ENCODE measurements around the gene SH3BP5. TPM values are rescaled to one million over a fixed set of nuclear protein-coding genes. Genes with fewer than 3 reads are reported as not detected.

Gene SH3BP5
- total RNA-seq, 2 donors from 2014 or later: 47.2 to 82.4 TPM

- DNase-seq (ENCODE audit: low spot score) (no peak), ATAC-seq (ENCODE audit: insufficient number of reproducible peaks, low FRiP score, low read depth) (no peak)
- Histone ChIP-seq H3K27ac (no peak overlapping the region), H3K9me3 (no peaks in the 10 kb centered on the region), H3K36me3 (peaks cover 19% of the 10 kb centered on the region), H3K27me3 (replicated peaks; ENCODE audit: insufficient read depth) (no peaks in the 10 kb centered on the region), H3K4me3 (no peak overlapping the region), H3K4me1 (ENCODE audit: control insufficient read depth in 1 of 2, low read depth in 2 of 2) (peaks cover 4 to 13% of the 10 kb centered on the region in 2 donors)
- no peak for TF ChIP-seq CTCF (IDR thresholded peaks at IDR 0.05)
These were observed 71.1 kb downstream of the SH3BP5 start for GRCh38 chr3:15261274-15261673.

GRCh38 chr3:15260531-15260930, 71.9 kb downstream of the SH3BP5 start:
- Histone ChIP-seq H3K36me3 (peaks cover 25% of the 10 kb centered on the region), H3K27ac (peak overlapping the region in 1 of 2 donors; percentile 19)
- ATAC-seq (ENCODE audit: insufficient number of reproducible peaks, low FRiP score, low read depth): no peak

GRCh38 chr3:15258720-15259119, 73.7 kb downstream of the SH3BP5 start:
- H3K4me3 ChIP-seq: no peak overlapping the region
- H3K36me3 ChIP-seq: peaks cover 29% of the 10 kb centered on the region
- H3K9me3 ChIP-seq: no peaks in the 10 kb centered on the region
- H3K4me1 ChIP-seq (ENCODE audit: control insufficient read depth in 1 of 2, low read depth in 2 of 2): no peaks in the 10 kb centered on the region
- H3K27me3 ChIP-seq (replicated peaks; ENCODE audit: insufficient read depth): no peaks in the 10 kb centered on the region
- ATAC-seq (ENCODE audit: insufficient number of reproducible peaks, low FRiP score, low read depth): no peak
- H3K27ac ChIP-seq: no peak overlapping the region
- TF ChIP-seq CTCF (IDR thresholded peaks at IDR 0.05): no peak
- DNase-seq (ENCODE audit: low spot score): no peak

More at GRCh38 chr3:15260531-15260930, 71.9 kb downstream of the SH3BP5 start:
- Histone ChIP-seq H3K4me3 (no peak overlapping the region), H3K4me1 (ENCODE audit: control insufficient read depth in 1 of 2, low read depth in 2 of 2) (peaks cover 4 to 13% of the 10 kb centered on the region in 2 donors), H3K27me3 (replicated peaks; ENCODE audit: insufficient read depth) (no peaks in the 10 kb centered on the region), H3K9me3 (no peaks in the 10 kb centered on the region)
- DNase-seq (ENCODE audit: low spot score): no peak
- TF ChIP-seq CTCF (IDR thresholded peaks at IDR 0.05): no peak

GRCh38 chr3:15256861-15257341, 75.5 kb downstream of the SH3BP5 start:
- no peaks in the 10 kb centered on the region for H3K9me3 ChIP-seq
- no peak for ATAC-seq (ENCODE audit: insufficient number of reproducible peaks, low FRiP score, low read depth)
- TF ChIP-seq CTCF (IDR thresholded peaks at IDR 0.05): no peak
- DNase-seq (ENCODE audit: low spot score): no peak
- H3K4me3 ChIP-seq: no peak overlapping the region
- H3K27ac ChIP-seq: peak overlapping the region in 1 of 2 donors; percentile 24
- H3K4me1 ChIP-seq (ENCODE audit: control insufficient read depth in 1 of 2, low read depth in 2 of 2): no peaks in the 10 kb centered on the region
- H3K36me3 ChIP-seq: peaks cover 36% of the 10 kb centered on the region
- H3K27me3 ChIP-seq (replicated peaks; ENCODE audit: insufficient read depth): no peaks in the 10 kb centered on the region

- no peaks in the 10 kb centered on the region for H3K4me1 ChIP-seq (ENCODE audit: control insufficient read depth in 1 of 2, low read depth in 2 of 2)
- DNase-seq (ENCODE audit: low spot score) (no peak), ATAC-seq (ENCODE audit: insufficient number of reproducible peaks, low FRiP score, low read depth) (no peak)
- H3K27me3 ChIP-seq (replicated peaks; ENCODE audit: insufficient read depth): no peaks in the 10 kb centered on the region
- H3K9me3 ChIP-seq: no peaks in the 10 kb centered on the region
- peaks cover 45% of the 10 kb centered on the region for H3K36me3 ChIP-seq
- no peak overlapping the region for H3K27ac ChIP-seq
- no peak for TF ChIP-seq CTCF (IDR thresholded peaks at IDR 0.05)
- no peak overlapping the region for H3K4me3 ChIP-seq
These were observed 77.2 kb downstream of the SH3BP5 start for GRCh38 chr3:15255215-15255614.
